ENCODE data around the gene MLEC.

MLEC gene

GRCh38 chr12:120689397-120690082 is 2.6 kb downstream of the MLEC start:
- TF ChIP-seq CTCF (IDR thresholded peaks at IDR 0.05; ENCODE audit: low read depth, low read length) = no peak
- no peak for DNase-seq (ENCODE audit: extremely low read depth, low read depth)

- no peak for DNase-seq (ENCODE audit: extremely low read depth, low read depth)
These were observed 3.1 kb downstream of the MLEC start for GRCh38 chr12:120690083-120690450.

GRCh38 chr12:120690978-120691377 is 4.0 kb downstream of the MLEC start:
- no peak for TF ChIP-seq CTCF (IDR thresholded peaks at IDR 0.05; ENCODE audit: low read depth, low read length)
- DNase-seq (ENCODE audit: extremely low read depth, low read depth) = no peak

More at GRCh38 chr12:120690083-120690450, 3.1 kb downstream of the MLEC start:
- TF ChIP-seq CTCF (IDR thresholded peaks at IDR 0.05; ENCODE audit: low read depth, low read length) = no peak

GRCh38 chr12:120692524-120693033 is 5.6 kb downstream of the MLEC start:
- DNase-seq (ENCODE audit: extremely low read depth, low read depth) = no peak

GRCh38 chr12:120693848-120694247 is 6.9 kb downstream of the MLEC start:
- TF ChIP-seq CTCF (IDR thresholded peaks at IDR 0.05; ENCODE audit: low read depth, low read length) = no peak
- no peak for DNase-seq (ENCODE audit: extremely low read depth, low read depth)

More at GRCh38 chr12:120692524-120693033, 5.6 kb downstream of the MLEC start:
- TF ChIP-seq CTCF (IDR thresholded peaks at IDR 0.05; ENCODE audit: low read depth, low read length) = no peak

GRCh38 chr12:120696626-120697025 is 9.7 kb downstream of the MLEC start:
- TF ChIP-seq CTCF (IDR thresholded peaks at IDR 0.05; ENCODE audit: low read depth, low read length) = no peak
- no peak for DNase-seq (ENCODE audit: extremely low read depth, low read depth)

GRCh38 chr12:120697344-120697743 is 10.4 kb downstream of the MLEC start:
- no peak for TF ChIP-seq CTCF (IDR thresholded peaks at IDR 0.05; ENCODE audit: low read depth, low read length)
- no peak for DNase-seq (ENCODE audit: extremely low read depth, low read depth)

Measured in AG09319 (cell line).